NCI-H526 treated with DMSO at 0.1 percent for 48 hours (cell line): ENCODE results near the gene BLCAP.
"Not testable (repeated sequence)": the region's sequence is repeated elsewhere in the genome, so short reads cannot be mapped to it uniquely, and the experiment has no call there.

Source experiments
- DNase-seq: peaks from one replicate; lab custom pipeline; 2025; lab: John Stamatoyannopoulos, UW

BLCAP gene

GRCh38 chr20:37516811-37517750, 10.6 kb downstream of the BLCAP start:
- DNase-seq: no peak

- DNase-seq: no peak
These were observed 11.8 kb downstream of the BLCAP start for GRCh38 chr20:37515876-37516275.

GRCh38 chr20:37513779-37514359, 13.8 kb downstream of the BLCAP start:
- DNase-seq: no peak

GRCh38 chr20:37511610-37512275, 15.9 kb downstream of the BLCAP start:
- no peak for DNase-seq

GRCh38 chr20:37510226-37510625, 17.4 kb downstream of the BLCAP start:
- no peak for DNase-seq

GRCh38 chr20:37506152-37506725, 21.4 kb downstream of the BLCAP start:
- no peak for DNase-seq

GRCh38 chr20:37505263-37506151, 22.2 kb downstream of the BLCAP start:
- DNase-seq: no peak

GRCh38 chr20:37504404-37505096, 23.1 kb downstream of the BLCAP start:
- DNase-seq: no peak

DNA sequence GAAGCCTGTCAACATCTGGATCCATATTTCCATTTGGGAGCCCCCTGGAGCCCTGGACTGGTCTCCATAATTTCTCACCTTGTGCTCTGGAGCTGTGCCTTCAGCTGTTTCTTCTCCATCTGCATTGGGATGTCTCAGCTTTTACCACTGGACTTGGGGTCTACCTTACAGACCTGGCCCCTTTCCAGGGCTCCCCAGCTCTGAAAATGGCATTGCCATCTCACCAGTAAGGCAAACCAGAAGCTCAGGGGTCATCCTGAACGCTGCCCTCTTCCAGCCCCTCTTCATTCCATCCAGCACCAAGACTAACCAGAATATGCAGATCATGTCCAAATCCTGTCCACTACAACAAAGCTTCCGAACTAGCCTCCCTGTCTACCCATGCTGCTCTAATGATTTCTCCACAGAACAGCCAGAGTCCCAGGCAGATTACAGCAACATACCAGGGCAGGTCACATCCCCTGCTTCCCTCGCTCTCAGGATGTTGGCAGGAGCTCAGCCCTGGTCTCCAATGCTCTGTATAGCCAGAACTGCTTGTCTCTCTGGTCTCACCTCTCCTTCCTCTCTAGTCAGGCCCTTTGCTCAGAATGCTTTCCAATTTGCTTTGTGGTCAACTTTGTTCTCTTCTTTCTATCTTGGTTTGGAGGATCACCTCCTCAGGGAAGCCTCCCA, 24.3 kb downstream of the BLCAP start:
- no peak for DNase-seq

- no peak for DNase-seq
These were observed 25.0 kb downstream of the BLCAP start for GRCh38 chr20:37502654-37503053.

- DNase-seq: no peak
These were observed 25.7 kb downstream of the BLCAP start for GRCh38 chr20:37501940-37502339.

- DNase-seq: no peak
These were observed 27.4 kb downstream of the BLCAP start for GRCh38 chr20:37500311-37500710.

DNA sequence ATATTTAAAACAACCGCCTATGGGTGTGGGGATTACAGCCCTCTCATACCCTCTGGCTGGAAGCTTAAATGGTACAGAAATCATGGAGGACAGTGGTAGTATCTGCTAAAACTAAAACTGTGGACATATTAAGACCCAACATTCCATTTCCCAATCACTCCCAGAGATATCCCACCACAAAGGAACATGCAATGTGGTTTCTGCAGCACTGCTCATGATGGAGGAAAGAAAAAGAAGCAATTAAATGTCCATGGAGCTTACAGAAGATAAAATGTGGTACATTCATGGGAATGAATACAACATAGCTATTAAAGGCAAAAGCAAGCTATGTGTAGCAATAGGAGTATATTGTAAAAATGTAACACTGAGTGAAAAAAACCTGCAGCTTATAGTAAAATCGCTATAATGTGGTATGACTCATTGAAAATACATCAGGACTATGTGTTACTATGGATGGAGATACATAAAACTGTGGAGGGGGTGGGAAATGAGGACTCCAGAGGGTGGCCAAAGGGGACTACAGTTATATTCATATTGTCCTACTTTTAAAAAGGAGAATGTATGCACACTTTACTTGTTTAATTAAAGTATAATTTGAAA, 29.5 kb downstream of the BLCAP start:
- no peak for DNase-seq

- DNase-seq: no peak
These were observed 32.9 kb downstream of the BLCAP start for GRCh38 chr20:37494796-37495195.

DNA sequence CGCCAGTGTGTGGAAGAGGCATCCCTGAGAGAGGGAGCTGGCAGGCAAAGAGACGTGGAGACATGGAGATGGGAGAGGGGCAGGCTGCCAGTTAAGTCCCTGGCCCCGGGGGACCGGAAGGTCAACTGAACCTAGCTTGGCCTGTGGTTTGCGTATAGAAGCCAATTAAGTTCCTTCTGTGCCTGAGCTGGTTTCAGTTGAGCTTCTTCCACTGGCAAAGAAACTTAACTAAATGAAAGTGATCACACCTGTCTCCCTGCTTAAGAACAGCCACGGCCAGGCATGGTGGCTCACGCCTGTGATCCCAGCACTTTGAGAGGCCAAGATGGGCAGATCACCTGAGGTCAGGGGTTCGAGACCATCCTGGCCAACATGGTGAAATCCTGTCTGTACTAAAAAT, 33.4 kb downstream of the BLCAP start:
- DNase-seq: no peak

DNA sequence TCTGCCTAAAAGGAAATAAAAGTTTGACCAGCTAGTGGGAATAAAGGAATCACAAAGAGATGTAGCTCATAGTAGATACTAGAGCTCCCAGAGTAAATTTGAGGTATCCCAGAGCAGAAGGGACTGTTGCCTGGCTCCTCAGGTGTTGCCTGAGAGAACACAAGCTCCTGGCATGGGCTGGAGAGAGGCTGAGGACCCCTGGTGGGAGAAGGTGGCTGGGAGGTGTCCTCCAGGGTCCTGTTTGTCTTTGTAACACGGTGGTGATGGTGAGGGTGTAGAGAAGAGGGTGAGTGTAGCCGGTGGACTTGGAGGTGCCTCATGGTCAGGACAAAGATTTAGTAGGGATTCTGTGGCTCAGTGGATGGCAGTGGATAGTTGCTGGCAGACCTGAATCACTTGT, 34.7 kb downstream of the BLCAP start:
- no peak for DNase-seq

- DNase-seq: no peak
These were observed 35.5 kb downstream of the BLCAP start for GRCh38 chr20:37492096-37492625.

DNA sequence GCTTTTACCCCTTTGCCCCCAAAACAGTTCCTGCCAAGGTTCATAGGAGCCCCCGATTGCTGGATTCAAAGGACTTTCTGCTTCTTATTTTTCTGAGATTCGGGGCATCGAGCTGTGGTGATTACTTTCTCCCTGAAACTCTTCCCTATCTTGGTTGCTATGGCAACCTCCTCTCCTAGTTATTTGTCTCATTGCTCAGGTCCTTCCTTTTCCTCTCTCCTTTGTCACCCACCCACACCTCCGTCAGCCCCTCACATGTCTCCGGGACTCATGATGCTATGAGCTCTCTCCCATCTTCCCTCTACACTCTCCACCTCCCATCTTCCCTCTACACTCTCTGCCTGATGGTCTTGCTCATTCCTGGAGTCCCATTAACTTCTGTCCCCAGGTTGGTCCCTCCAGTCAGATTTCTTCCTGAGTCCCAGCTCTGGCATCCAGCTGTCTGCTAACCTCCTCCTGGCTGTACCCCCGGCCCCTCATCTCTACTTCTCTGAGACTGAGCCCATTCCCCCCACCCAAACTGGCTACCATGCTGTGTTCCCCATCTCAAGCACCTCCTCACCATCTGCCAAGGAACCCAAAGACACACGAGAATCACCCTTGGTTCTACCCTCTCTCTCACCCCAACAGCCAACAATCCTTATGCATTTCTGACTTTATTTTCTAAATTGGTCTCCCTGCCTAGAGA, 36.9 kb downstream of the BLCAP start:
- DNase-seq: no peak

- not testable (repeated sequence) for DNase-seq
These were observed 41.5 kb downstream of the BLCAP start for GRCh38 chr20:37486209-37486608.
